Femur (tissue), 1 donor: ENCODE results near the gene SLCO2B1.
A peak's percentile ranks its signal among the peaks of the same experiment; 100 is the strongest.

Source experiments
- DNase-seq: peaks from one replicate; pipeline ENCODE4 v3.0.0-alpha.2; 2017

SLCO2B1 gene

GRCh38 chr11:75229466-75229865 lies 78.6 kb downstream of the SLCO2B1 start:
- DNase-seq = no peak

- no peak for DNase-seq
These were observed 79.7 kb downstream of the SLCO2B1 start for GRCh38 chr11:75230621-75231020.

- peak; percentile 36 for DNase-seq
These were observed 82.9 kb downstream of the SLCO2B1 start for GRCh38 chr11:75233754-75234172.

GRCh38 chr11:75236062-75236461 lies 85.2 kb downstream of the SLCO2B1 start:
- DNase-seq = no peak

GRCh38 chr11:75237050-75237449 lies 86.1 kb downstream of the SLCO2B1 start:
- DNase-seq = no peak

DNA sequence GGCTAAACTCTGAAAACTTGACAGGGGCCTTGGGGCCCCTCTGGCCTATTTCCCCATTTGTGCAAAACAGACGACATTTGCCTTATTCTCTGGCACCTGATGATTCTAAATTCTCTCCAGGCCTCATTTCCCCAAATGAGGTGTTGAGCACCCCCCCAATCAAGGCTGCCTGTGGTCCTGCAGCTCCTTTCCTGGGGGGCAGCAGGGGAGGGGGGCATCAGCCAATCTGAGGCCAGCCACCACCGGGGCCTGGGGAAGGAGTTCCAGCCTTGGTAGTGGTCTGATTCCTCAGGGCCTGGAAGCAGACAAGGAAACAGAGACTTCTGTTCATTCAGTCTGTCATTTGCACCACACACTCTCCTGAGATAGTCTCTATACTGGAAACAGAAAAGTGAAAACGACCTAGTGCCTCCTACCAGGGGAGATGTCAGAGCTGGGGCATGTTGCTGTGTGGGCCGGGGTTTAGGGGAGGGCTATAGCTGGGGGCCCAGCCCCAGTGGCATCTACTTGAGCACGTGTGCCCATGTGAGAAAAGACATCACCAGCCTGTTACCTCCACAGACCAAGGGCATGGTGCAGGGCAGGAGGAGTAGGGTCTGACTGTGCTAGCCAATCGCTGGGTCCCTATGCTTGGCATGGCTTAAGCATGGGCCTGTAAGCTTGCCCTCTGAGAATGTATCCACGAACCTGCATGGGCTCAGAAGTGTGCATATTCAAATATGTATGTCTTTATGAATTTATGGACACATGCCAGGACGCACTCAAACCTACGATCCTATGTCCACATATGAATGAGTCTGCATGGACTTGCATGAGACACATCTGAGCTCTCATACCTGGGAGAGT lies 87.9 kb downstream of the SLCO2B1 start:
- no peak for DNase-seq

DNA sequence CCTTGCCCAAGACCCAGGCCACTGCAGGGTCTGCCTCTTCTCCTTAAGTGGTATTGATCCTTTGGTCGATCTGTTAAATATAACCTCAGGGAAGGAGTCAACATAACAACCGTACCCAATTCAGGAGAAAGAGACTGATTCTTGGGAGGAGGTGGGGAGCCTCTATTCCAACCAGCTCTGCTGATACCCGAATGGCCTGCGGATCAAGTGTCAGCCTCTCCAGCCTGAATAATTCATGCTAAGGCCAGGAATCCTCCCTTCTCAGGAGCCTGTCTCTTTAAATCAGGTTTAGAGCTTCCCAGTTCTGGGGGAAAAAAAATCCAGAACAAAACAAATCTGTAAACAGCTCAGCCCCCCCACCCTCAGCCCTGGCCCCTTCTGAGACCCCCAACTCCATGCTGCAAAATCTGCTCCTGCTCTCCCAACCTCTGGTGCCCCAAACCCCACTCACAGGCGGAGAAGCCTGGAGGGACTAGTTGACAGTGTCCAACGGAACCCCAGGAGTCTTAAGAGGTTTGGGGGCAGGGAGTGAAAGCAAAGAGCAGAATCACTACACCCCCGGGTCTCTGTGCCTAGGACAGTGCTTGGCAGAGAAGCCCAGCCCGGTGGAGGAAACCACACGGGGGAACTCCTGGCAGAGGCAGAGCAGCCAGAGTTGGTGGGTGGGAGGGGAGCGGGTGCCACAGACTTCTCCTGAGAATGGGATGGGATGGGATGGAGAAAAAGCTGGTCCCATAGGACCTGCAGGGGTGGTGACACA lies 88.8 kb downstream of the SLCO2B1 start:
- no peak for DNase-seq

DNA sequence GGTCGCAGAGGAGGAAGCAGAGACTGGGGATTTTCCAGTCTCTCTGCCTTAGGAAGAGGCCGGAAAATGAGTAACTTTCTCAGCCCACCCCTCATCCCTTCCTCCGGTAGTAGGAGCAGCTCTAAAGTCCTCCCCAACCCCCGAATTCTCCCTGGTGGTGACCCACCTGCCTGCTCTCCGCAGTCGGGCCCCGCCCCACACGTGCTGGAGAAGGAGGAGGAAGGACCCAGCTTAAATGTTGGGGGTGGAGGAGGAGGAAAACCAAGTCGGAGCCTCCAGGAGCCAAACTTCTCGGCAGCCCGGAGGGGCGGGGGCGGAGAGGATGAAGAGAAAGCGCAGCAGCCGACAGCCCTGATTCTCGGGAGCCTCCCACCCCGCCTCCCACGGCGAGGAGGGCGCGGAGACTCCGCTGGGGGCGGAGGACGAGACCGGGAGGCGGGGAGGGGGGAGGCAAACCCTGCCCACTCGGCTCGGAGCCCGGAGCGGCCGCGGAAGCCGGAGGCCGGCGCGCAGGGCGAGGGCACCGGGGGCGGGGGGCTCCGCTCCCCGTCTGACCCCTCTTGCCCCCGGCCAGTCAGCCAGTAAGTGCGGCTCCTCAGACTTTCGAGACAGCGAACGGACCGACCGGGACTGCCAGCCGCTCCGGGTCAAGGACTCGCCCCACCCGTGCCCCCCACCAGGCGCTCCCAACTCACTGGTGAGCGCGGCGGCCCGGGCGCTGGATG lies 89.6 kb downstream of the SLCO2B1 start, which contains the start of gene TPBGL:
Gene TPBGL, plus strand, starts transcription at position 464 of the 725 bp plus-strand sequence. CDS start 276 bp downstream, outside the sequence.
- peak; percentile 40 for DNase-seq

DNA sequence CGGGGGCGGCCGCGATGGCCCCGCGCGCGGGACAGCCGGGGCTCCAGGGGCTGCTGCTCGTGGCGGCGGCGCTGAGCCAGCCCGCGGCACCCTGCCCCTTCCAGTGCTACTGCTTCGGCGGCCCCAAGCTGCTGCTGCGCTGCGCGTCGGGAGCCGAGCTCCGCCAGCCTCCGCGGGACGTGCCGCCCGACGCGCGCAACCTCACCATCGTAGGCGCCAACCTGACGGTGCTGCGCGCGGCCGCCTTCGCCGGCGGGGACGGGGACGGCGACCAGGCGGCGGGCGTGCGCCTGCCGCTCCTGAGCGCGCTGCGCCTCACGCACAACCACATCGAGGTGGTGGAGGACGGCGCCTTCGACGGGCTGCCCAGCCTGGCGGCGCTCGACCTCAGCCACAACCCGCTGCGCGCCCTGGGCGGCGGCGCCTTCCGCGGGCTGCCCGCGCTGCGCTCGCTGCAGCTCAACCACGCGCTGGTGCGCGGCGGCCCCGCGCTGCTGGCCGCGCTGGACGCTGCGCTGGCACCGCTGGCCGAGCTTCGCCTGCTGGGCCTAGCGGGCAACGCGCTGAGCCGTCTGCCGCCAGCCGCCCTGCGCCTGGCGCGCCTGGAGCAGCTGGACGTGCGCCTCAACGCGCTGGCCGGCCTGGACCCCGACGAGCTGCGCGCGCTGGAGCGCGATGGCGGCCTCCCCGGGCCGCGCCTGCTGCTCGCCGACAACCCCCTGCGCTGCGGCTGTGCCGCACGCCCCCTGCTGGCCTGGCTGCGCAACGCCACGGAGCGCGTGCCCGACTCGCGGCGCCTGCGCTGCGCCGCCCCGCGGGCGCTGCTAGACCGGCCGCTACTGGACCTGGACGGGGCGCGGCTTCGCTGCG lies 90.4 kb downstream of the SLCO2B1 start:
- peak; percentile 93 for DNase-seq

DNA sequence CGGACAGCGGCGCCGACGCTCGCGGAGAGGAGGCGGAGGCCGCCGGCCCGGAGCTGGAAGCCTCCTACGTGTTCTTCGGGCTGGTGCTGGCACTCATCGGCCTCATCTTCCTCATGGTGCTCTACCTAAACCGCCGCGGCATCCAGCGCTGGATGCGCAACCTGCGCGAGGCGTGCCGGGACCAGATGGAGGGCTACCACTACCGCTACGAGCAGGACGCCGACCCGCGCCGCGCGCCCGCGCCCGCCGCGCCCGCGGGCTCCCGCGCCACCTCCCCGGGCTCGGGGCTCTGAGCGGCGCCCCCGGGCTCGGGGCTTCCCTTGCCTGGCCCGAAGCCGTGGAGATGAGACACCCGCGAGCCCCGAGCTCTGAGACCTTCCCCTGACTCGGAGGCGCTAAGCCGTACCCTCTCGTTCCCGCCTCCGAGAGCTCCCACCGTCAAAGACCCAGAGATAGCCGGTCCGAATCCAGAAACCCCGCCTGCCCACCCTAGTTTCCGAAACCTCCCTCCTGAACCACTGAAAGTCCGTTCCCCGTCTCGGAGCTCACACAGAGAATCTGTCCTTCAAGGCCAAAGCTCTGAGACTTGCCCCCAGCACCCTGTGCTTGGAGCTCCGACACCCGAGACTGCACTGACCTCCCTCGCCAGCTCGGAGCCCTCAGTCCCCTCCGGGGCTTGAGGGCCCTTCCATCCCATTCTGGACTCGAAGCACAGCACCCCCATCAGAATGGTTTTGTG lies 91.2 kb downstream of the SLCO2B1 start:
- no peak for DNase-seq

DNA sequence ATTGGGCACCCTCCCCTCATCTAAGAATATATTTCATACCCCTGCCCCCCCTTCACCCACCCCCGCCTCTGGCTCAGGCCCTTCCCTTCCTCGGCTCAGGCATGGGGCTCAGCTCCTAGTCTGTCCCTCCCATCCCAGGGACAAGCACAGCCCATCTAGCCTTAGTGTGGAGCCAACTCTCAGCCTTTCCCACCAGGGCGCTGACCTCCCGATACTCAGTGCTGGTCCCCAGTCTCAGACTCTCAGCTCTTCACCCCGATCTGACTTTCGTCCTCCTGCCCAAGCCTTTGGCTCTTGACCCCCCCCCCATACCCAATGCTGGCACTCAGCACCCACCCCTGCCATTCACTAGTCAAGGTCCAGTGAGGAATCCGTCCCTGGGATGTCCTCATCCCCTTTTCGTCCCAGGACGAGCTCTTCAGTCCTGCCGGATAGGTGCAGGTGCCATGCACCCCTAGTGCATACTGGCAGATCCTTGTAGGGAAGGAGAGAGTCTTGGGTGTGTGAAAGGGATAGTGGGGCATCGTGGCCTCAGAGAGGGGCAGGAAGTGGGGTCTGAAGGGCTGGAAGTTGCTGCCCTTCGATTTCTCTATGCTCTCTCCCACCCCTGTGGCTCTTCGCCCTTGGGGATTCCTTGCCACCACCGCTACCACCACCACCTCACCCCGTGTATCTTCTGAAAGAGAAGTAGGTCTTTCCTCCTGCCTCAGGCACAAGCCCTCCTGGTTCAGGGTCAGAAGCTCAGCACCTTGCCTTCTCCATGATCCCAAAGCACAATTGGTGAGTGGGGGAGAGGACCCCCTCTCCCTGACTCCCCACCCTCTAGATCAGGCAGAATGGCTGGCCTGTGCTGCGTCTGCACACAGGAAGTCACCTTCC lies 92.1 kb downstream of the SLCO2B1 start:
- DNase-seq = no peak

DNA sequence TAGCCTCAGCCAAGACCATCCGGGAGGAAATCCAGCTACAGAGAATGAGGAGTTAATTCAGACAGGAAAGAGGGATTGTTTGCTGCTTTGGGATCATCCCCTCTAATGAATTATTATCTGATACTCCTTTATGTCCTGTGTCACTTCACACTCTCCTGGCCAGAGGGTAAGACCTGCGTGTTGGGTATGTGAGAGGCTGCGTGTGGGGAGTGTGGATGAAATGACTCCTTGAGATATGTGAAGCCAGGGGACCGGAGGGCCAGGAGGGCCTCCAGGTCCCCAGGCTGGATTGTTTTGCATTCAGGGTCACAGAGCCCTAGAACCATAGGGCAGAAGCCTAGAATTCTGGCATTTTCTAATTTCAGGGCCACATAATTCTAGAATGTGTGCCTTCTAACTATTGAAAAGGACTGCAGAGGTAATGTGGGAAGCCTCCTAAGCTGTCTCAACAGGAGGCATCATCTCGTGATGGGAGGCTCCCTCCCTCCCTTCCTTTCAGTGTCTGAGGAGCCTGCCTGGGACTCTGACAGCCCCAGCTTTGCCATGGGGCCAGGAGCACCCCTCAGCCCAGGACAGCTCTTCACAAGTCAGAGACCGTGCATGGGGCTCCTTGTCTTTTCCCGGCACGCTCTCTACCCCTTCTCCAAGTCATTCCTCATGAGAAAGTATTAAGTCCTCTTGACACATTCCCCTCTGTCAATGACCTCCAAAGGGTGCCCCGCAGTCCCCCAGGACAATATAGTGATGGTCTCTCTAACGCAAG lies 93.3 kb downstream of the SLCO2B1 start:
- peak; percentile 1 for DNase-seq

DNA sequence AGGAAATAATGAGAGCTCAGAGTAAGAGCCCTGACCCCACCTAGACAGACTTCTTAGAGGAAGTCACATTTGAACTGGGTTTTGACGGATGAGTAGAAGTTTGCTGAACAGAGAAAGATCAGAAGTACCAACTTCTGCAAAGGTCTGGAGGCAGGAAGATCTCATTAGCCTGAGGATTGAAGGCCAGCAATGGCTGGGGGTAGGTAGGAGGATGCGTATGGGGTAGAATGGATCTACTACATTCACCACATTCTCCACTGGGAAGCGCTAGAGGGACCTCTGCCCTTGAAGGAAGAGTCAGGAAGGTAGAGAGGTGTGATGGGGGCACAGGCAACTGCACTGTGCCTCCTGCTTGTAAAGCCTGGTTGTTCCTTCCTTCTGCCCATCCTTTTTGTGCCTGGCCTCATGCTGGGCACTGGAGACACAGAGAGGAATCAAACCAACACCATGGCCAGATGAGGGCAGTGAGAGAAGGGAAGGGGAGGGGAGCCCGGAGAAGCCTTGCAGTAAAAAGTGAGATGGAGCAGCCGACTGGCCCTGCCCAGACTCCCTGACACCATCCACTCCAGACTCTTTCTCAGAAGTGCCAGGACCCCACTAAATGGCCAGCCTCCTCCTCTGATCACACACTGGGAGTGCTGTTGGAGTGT lies 94.6 kb downstream of the SLCO2B1 start:
- DNase-seq = peak; percentile 0

DNA sequence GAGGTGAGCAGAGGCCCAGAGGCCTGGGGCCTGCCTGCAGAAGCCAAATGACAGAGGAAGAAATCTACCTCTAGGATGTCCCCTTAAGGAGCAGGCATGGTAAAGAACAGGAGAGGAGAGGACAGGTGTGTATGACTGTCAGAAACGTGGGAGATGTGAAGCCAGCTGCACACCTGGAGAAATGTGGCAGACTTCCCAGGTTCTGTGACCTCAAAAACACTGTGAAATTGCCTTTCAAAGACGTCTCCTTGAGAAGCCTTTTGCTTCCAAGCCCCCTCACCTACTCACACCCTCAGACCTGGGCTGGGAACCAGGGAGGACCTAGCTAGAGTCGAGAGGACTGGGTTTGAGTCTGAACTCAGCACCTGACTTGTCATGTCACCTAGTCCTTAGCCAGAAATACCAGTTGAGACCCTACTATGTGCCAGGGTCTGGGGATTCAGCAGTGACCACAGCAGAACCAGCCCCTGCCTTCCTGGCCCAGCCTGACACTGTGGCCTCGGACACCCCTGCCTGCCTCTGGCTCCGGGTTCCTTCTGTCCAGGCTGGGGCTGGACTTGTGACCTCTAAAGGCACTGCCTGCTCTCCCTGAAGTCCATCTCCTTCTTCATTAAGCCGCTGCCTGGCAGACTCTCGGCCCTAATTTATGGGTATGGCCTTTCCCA lies 95.2 kb downstream of the SLCO2B1 start:
- DNase-seq = peak; percentile 11

DNA sequence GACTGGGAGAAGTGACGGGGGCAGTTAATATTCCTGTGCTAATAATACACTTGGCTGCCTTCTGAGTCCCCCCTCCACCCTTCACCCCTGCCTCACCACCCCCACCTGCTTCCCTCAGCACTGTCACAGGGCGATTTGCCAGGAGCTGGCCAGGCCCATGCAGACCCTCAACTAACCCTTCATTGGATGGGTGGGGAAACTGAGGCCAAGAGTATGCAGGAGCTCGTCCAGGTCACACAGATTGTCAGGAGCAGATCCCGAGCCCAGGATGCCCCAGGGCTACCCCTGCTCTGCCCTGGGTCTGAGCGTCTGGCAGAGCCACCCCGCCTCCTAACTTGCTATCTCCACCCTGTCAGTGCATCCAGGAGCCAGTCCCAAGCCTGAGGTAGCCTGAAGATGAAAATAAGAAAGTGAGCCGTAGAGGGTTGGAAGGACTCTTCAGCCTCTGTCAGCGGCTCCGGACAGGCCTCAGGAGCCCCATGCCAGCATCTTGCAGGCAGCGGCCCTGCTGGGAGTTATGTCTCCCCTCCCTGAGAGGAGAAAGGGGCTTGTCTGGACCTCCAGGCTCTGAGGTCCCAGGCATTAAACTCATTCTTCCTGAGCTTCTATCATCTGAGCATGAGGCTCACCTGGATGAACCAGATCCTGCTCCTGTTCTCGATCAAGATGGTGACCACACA lies 95.9 kb downstream of the SLCO2B1 start:
- DNase-seq = peak; percentile 10

DNA sequence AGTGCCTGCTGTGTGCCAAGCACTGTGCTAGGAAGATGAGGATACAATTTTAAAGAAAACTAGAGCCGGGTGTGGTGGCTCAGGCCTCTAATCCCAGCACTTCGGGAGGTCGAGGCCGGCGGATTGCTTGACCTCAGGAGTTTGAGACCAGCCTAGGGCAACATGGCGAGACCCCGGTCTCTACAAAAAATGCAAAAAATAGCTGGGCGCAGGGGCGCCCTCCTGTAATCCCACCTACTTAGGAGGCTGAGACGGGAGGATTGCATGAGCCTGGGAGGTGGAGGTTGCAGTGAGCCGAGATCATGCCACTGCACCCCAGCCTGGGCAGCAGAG lies 98.0 kb downstream of the SLCO2B1 start:
- DNase-seq = no peak

- DNase-seq = peak; percentile 4
These were observed 98.8 kb downstream of the SLCO2B1 start for GRCh38 chr11:75249704-75250103.

GRCh38 chr11:75254326-75254725 lies 103.4 kb downstream of the SLCO2B1 start:
- no peak for DNase-seq
